NCI-H510A (cell line): ENCODE results near the gene SATB1.

Source experiments
- DNase-seq: peaks from one replicate; lab custom pipeline; 2025; lab: John Stamatoyannopoulos, UW

SATB1 gene

DNA sequence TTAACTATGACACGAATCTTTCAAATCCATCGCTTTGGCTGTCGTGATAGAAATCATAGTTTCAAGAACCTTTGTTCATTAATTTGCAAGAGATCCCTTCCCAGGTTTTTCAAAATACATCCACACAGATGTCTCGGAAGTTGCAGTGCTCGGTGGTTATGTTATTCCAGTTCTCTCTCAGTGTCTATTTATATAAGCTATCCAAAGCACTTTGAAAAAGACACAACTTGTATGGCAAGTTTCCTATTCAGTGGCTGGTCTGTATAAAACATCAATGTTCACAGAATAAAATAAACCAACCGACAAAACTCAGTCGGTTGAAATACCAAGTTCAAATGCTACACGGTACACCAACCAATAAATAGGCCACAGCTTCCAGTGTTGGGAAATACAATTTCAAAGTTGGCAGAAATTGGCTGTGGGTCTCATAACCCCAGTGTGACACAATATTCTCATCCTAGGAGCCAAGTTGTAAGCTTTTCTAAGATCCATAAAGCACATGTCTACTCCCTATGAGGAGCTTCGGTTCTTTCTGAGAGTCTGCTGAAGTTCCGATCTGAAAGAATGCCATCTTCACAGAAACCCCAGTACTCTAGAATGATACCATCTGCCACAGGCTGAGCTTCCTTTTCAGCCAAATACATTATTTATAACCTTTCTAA is 23.7 kb downstream of the SATB1 start:
- no peak for DNase-seq

DNA sequence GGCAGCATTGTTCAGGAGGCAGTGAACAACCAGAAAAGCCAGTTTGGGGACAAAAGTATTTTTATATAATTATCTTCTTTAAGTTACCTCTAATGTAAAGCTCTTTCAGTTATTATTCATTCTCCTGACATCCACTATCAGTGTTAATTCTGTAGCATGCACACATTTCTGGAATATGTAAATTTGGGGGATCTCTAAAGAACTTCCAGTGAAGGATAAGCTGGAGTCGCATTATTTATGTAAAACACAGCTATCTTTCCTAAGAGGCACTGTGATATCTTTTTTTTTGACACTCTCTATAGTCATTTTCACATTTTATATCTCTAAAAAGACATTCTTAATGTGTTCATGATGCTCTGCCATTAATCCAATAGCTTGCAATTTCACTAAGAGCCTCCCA is 26.7 kb downstream of the SATB1 start:
- DNase-seq = no peak

DNA sequence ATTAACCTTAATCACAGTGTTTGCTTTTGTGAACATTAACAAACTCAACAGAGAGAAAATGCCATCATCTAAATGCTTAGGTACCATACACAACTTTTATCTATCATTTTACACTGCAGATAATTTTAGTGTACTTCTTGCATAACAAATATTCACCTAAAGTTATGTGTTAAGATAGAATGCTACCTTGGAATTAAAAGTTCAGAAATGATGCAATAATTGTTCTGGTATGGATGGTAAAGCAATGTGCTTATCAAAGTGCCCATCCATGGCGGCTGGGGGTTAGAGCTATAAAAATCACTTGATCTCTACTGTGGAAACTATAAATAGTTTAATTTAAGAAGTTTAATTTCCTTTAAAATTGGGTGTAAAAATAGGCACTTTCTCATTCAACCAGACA is 28.7 kb downstream of the SATB1 start:
- DNase-seq = no peak

DNA sequence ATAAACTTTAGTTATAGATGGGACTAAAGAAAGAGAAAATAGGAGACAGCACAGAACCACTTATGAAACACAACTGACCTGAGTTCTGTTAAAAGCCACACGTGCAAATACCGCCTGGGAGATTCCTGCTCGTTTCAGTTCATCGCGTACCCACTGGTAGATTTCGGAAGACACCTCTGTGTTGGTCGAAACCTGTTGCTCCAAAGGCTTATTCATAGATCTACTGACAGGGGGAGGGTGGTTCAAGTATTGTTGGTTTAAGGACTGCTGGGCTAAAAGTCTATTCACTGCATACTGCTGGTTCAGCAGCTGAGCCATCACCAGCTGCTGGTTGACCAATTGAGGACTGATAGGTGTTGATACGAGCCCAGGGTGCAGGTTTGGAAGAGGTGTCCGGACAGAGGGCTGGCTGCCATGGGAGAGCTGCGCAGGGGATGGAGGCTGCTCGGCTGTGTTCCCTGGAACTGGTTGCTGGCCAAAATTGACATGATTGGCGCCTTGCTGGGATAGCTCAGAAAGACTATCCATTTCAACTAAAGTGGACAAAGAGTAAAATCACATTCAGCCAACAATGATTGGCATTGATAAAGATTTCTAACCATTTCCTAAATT is 30.6 kb downstream of the SATB1 start:
- no peak for DNase-seq

DNA sequence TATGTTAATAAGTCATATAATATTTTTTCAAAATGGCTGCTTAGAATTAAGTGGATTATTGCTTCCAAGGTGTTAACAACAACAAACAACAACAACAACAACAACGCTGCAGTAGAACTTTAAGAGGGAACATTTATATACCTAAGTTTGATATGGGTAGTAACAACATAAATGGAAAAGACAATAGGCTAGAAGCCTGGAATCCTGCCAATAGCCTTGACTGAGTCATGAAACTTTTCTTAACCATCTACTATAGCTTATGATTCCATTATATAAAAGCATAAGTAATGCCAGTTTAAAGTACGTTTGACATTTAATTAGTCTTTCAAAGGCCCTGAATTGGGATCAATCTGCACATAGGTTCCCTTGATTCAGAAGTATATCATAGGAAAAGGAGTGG is 31.2 kb downstream of the SATB1 start:
- no peak for DNase-seq

DNA sequence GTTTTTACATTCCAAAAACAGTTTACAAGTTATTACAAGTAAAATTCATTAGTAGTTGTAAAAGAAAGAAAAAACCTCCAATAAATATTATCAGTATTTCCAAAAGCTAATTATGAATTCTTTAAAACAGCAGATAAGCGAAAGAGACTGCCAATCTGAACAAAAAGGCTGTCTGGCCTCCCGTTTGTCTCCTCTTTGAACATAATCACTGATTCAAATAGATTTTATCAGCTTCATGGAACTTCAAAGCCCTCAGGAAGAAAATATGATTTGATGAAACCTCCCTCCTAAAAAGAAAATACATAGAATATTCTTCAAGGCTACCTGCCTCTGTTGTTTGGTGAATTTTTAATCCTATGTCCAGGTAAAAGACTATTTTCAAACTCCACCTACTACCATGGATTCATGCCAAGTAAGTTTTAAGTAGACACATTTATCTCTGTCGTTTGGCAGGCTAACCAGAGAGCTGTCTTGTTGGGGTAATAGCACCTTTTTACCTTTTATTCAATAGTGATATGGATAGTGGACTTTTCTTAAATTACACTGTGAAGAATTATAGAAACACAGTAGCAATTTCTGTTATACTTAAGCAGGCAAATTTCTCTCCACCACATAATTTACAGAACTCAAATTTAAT is 35.0 kb downstream of the SATB1 start:
- no peak for DNase-seq

DNA sequence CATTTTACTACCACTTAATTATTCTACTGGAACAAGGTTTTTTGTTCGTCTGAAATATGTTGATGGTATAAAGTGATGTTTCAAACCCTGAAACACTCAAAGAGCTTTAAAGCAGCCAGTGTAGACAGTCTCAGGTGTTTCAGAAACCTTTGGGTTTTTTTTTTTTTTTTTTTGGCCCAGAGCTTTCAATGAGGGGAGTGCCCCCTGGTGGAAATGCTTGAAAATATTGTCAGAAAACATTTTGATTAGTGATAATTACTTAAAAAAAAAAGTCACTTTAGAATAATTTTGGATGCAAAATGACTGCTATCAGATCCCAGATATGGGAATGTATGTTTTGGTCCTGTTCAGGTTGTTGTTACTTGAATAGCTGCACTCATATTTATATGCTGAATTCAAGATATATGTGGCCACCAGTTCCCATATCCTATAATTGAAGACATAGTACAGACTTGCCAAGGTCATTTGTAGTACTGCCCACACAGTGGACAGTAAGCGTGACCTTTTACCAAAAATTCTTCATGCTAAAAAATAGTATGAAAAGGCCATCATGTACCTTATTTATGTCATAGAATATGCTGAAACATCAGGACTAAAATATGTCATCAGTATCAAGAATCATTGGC is 35.9 kb downstream of the SATB1 start:
- DNase-seq = no peak

DNA sequence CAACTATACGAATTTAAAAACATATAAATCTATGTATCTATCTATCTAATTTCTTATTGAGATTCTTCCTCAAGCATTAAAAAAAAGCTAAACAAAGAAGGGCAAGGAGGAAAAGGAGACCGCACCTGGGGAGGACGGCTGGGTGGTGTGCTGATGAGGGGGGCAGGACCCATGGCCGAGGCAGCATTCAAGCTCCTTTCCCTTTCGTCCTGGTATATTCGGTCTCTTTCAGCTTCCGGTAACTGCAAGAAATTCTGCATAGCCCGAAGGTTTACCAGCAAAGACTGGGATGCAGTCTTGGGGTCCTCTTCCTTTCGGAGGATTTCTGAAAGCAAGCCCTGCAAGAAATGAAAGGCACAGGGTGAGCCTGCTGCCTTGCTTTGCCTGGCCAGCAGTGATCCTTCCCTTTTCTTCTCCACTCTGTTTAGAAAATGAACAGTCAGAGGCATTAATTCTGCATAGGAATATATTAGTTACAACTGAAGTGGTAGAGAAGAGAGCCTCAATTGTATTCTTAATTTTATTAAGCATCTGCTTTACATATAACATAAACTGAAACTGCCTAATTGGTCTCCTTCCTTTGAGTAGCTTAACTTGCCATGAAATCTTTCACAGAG is 38.8 kb downstream of the SATB1 start:
- DNase-seq = no peak

DNA sequence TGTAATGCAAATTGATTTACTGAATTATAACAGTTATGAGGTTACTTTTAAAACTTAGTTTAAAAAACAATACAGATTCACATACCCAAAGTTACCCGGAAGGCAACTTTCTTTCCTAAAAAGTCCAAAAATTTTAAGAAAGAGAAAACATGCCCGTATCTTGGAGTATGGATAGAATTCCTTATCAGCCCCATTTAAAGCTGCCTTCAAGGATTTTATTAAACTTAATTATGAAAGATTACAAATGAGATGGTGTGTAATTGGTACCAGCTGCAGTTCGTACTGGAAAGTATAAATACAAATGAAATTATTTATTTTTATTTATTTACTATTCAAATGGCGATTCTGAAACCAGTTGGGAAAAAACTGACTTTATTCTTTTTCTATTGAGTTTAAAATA is 39.4 kb downstream of the SATB1 start:
- DNase-seq = no peak

DNA sequence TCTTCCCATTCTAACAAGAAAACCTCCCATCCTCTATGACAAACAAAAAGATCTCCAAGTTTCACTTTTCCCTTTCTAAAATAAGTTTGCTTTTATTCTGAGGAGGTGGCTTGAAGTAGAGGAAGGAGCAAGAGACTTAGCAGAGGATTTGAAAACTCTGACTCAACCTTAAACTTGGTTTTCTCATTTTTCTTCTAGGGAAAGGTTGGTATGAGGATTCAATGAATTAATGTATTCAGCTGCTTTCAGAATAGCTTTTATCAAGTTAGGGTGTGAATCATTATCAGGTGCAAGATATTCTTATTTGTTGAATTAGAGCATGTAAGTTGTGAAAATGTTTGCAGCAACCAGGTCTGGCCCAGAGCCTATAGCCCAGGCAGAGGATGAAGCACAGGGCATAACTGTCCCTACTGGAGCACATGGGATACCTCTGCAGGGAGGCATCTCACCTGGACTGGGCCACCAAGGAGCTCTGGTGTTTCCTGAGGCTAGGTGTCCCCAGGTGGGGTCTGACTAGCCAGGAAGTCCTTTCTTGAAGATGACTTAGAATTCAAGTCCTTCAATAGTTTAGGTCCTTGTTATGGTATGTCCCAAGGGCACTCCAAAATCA is 42.3 kb downstream of the SATB1 start:
- DNase-seq = no peak

DNA sequence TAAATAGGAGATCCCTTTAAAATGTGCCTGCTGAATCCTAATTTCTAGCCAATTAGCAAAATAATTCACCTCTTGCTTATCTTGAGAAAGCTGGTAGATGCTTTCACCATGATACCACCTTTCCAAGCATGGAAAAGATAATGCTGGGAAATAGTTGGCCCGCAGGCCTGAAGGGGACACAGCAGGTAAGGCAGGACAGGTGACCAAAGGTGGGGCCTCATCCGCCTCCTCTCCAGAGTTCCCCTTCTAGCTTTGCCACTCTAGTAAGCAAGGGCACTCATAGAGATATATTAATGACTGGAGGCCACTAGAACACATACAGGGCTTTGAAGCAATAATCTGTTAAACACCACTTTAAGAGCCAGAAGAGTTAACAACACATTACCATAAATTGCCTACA is 45.5 kb downstream of the SATB1 start:
- peak; percentile 2 for DNase-seq

DNA sequence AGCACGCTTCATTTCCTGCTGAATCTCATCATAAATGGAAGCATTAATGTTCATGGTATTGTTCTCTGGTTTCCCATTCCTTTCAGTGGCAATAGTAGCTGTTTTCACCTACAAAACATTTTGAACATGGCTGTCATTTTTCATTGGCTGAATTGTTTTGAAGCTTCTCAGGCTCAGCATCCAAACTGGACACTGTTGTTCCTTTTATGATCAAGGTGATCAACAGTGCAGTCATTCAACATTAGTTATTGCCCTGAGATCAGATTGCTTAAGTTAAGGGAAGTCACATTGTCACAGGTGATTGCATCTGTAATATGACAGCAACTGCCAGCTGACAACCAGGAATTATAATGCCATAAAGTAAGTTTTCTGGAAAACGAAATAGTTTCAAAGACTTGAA is 46.9 kb downstream of the SATB1 start:
- peak; percentile 29 for DNase-seq

DNA sequence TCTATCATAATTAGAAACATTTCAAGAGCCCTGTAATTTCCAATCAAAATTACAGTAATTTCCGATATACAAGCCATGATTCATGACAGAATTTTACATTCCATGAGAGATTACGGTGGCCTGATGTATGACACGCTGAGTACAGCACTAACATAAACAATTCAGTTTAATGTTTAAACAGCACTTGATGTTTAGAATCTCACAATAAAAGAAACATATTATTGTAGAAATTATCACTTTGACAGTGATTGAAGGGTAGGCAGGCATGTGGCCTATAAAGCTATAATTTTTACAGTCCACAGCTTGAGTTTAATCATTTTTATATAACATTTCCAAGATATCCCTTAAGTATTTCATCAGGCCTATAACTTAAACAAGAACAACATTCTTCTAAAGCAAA is 48.5 kb downstream of the SATB1 start:
- no peak for DNase-seq

DNA sequence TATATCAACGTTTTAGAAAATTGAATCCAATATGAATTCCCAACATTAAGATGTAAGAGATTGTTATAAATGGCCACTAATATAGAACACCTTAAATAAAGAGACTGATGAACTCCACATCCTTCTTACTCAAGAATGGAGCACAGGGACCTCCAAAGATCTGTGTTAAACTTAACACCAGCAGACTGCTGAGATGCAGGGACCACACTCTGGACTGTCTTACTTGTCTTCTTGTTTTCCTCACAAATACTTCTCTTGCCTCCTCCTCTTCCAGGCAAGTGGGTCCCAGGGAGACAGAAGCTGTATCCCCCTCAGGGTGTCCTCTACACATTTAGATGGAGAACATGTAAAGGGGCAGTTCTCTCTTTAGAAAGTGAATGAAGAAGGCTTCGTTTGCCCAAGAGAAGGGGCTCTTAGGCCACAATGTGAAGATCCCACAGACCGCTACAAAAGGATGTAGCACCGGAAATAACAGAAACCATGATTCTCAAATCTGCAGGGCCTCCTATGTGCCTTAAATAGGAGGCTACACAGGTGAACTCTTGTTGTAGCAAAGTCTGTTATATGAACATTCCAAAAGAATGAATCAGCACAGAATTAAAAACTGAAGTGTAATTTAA is 52.2 kb downstream of the SATB1 start:
- no peak for DNase-seq

DNA sequence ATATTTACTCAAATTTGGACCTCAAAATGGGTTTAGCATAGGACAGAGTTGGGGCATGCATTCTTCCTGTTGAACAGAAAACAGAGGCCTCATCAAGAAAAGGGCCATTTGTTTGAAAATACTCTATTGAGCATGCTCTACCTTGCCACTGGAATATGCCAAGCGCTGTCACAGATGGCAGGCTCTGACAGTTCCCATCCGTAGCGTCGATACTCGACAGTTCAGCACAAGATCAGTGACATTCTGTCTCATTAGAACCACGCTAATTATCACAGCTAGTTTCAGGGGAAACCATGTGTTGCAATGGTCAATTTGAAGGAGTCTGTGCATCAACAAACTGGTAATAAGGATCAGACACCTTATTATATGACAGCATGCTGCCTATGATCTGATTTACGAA is 54.5 kb downstream of the SATB1 start:
- no peak for DNase-seq

DNA sequence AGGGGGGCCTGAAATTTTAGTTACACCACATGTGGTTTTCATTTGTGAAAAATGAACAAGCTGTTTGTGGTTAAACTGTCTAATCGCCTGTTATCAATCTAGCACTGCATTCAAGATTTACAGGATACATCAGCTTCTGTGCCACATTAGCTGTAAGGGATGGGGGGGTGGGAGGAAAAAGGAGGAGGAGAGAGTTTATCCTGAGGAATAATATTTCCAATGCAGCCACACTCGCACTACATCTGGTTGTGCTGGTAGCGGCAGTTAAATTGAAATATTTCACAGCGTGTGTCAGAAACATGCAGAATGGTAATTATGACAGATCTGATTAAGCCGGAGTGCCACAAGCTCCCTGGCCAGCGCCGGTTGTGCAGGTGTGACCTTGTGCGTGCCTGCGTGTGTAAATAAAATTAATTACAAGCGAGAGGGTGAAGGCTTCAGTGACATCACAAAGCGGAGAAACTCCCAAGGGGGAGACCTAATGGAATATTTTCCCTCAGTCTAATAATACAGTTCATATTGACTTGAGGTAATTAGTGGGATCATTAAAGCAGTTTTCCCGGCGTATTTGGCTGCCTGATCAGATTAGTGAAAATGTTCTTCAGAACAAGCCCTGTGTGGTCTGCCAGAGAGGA is 55.5 kb downstream of the SATB1 start:
- no peak for DNase-seq

DNA sequence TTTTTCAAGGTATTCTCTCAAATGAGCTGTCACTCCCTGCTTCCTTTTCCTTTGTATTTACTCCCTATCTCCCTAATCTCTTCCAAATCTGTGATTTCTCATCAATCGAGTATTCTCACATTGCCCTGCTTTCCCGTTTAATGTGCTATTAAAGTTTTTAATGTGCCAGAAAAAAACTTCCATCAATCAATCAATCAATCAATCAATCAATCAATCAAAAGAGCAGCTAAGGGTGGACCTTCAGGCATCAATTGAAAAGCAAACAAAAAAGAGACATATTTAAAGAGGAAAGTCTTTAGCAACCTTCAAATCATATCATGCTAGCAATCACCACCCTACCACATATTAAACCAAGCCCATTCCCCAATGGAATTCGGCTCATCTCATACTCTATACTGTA is 58.9 kb downstream of the SATB1 start:
- DNase-seq = no peak

DNA sequence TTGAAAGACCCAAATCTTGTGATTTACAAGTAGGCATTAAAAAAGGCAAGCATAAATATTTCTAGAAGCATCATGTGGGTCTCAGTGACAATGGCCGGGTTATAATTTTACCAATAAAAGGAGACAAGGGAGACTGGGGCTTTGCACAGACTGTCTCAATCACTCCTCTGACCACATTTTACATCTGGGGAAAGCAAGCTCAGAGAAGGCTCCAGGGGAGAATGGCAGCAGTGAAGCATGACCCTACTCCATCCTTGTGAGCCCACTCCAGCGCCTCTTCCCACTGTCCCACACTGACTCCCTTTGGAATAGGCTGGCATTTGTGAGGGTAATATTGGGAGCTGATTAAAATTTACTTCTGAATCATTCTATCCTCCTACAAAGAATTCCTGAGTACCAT is 61.8 kb downstream of the SATB1 start:
- DNase-seq = no peak

DNA sequence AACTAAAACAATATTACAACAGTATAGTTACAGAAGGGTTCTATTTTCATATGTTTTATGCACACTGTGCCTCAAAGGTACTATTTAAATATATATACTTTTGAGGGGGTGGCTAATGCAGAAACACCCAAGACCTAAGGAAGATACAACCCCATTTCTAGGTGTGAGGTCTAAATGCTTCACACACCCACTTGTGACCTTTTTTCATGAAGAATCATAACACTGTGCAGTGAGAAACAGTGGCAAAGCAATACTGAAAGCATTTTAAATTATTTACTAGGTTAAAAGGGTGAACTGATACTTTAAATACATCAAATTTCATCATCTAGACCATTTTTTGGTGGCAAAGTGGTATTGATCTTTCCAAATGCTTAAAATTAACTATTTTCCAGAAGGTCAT is 67.4 kb downstream of the SATB1 start:
- no peak for DNase-seq

DNA sequence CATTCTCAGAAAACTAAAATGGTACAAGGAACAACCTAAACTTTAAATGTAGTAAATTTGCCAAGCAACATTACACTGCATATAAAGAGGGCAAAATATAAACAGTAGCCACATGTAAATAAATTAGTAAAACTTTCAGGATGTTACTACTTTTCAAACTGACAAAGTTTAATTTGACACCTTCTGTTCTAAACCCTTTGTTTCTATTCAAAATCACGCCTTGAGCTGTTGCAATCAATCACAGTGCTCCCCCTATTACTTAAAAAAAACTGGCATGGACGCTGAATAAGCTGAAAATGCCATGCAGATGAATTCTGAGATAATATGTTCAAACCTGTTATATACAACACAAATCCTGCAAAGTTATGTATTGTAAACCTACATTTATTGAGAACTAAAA is 69.3 kb downstream of the SATB1 start:
- DNase-seq = no peak

DNA sequence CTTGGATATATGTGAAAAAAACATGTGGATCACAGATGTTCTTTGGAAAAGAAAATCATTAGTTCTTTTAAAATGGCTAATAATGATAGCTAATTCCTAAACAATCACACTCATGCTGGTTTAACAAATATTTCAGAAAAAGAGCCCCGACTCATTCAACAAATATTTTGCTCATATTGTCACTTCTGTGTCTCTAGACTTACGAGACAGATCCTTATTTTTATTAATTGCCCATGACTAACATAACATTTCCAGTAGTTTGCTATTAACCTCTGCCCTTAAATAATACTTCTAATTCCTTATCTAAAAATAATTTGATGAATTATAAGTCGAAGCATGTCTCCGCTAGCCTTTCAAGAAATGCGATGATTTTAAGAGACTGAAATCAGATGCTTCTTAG is 70.4 kb downstream of the SATB1 start:
- no peak for DNase-seq
